Neural progenitor cell (in vitro differentiated cells): ENCODE data around the gene HMCN1.

ENCODE experiments used
- EZH2 ChIP-seq: fragments of 200-600 bp; sonication (generic); IDR thresholded peaks from 2 replicates; pipeline ENCODE4 v1.6.1; 2017; ENCODE audit warnings: antibody characterized with exemption, mild to moderate bottlenecking, moderate library complexity
- EZH2phosphoT487 ChIP-seq: fragments of 200-600 bp; sonication (generic); IDR thresholded peaks from 2 replicates; pipeline ENCODE4 v1.6.1; 2017; ENCODE audit warnings: antibody characterized with exemption
- TF ChIP-seq, protein P1 (sequence below): fragments of 200-600 bp; sonication (generic); IDR thresholded peaks from 2 replicates; pipeline ENCODE4 v1.5.1; 2017; ENCODE audit warnings: antibody characterized with exemption, mild to moderate bottlenecking

DNA sequence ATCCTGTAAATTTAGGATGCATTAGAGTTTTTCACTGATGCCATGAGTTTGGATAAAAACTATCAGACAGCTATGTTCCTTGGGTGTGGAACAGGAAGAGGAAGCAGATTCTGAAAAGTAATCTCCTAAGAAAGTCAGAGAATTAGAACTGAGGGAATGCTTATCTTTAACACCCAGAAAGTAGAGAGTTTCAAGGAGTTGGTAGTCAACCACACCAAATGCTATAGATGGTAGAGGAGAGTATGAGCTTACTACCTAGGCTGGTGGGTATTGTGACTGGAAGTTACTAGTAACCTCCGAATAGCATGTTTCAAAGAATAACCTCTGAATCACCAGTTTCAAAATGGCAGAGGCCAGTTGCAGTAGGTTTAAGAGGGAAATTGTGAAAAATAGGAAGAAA lies 288.0 kb downstream of the HMCN1 start:
- TF ChIP-seq, protein P1, sequence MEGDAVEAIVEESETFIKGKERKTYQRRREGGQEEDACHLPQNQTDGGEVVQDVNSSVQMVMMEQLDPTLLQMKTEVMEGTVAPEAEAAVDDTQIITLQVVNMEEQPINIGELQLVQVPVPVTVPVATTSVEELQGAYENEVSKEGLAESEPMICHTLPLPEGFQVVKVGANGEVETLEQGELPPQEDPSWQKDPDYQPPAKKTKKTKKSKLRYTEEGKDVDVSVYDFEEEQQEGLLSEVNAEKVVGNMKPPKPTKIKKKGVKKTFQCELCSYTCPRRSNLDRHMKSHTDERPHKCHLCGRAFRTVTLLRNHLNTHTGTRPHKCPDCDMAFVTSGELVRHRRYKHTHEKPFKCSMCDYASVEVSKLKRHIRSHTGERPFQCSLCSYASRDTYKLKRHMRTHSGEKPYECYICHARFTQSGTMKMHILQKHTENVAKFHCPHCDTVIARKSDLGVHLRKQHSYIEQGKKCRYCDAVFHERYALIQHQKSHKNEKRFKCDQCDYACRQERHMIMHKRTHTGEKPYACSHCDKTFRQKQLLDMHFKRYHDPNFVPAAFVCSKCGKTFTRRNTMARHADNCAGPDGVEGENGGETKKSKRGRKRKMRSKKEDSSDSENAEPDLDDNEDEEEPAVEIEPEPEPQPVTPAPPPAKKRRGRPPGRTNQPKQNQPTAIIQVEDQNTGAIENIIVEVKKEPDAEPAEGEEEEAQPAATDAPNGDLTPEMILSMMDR: no peak
- TF ChIP-seq EZH2 (no peak), EZH2phosphoT487 (no peak)
